ENCODE results near the gene AUTS2.
"Not testable (repeated sequence)": the region's sequence is repeated elsewhere in the genome, so short reads cannot be mapped to it uniquely, and the experiment has no call there.

Gene AUTS2

GRCh38 chr7:69773535-69774225, 175.4 kb downstream of the AUTS2 start:
- peak overlapping the region in 1 of 5 donors; percentile 58 for H3K4me3 ChIP-seq (ENCODE audit: low read depth in 1 of 5, low read length in 5 of 5)
- peaks cover 0 to 57% (median 49%) of the 10 kb centered on the region in 5 donors for H3K4me1 ChIP-seq (ENCODE audit: control insufficient read depth in 5 of 5, insufficient read depth in 5 of 5, low read length in 5 of 5)
- no peaks in the 10 kb centered on the region for H3K9me3 ChIP-seq (ENCODE audit: control insufficient read depth in 5 of 5, low read length in 5 of 5)
- H3K9ac ChIP-seq (ENCODE audit: low read length in 5 of 5) = peak overlapping the region in 2 of 5 donors; percentile 15 to 52
- no peaks in the 10 kb centered on the region for H3K36me3 ChIP-seq (ENCODE audit: control insufficient read depth in 5 of 5, insufficient read depth in 5 of 5, low read length in 5 of 5)
- peak overlapping the region; percentile 72 for H3K27ac ChIP-seq (ENCODE audit: low read depth, low read length)
- no peaks in the 10 kb centered on the region for H3K27me3 ChIP-seq (ENCODE audit: control insufficient read depth in 5 of 5, insufficient read depth in 4 of 5, low read length in 5 of 5)

- H3K9ac ChIP-seq (ENCODE audit: low read length in 5 of 5) = no peak overlapping the region
- H3K36me3 ChIP-seq (ENCODE audit: control insufficient read depth in 5 of 5, insufficient read depth in 5 of 5, low read length in 5 of 5) = no peaks in the 10 kb centered on the region
- no peak overlapping the region for H3K4me3 ChIP-seq (ENCODE audit: low read depth in 1 of 5, low read length in 5 of 5)
- peak overlapping the region; percentile 72 for H3K27ac ChIP-seq (ENCODE audit: low read depth, low read length)
- H3K27me3 ChIP-seq (ENCODE audit: control insufficient read depth in 5 of 5, insufficient read depth in 4 of 5, low read length in 5 of 5) = no peaks in the 10 kb centered on the region
- H3K4me1 ChIP-seq (ENCODE audit: control insufficient read depth in 5 of 5, insufficient read depth in 5 of 5, low read length in 5 of 5) = peaks cover 0 to 45% (median 38%) of the 10 kb centered on the region in 5 donors
- H3K9me3 ChIP-seq (ENCODE audit: control insufficient read depth in 5 of 5, low read length in 5 of 5) = no peaks in the 10 kb centered on the region
Measured at GRCh38 chr7:69775231-69775771, 177.0 kb downstream of the AUTS2 start.

GRCh38 chr7:69776611-69777010, 178.3 kb downstream of the AUTS2 start:
- Histone ChIP-seq H3K9me3 (ENCODE audit: control insufficient read depth in 5 of 5, low read length in 5 of 5) (no peaks in the 10 kb centered on the region), H3K27me3 (ENCODE audit: control insufficient read depth in 5 of 5, insufficient read depth in 4 of 5, low read length in 5 of 5) (no peaks in the 10 kb centered on the region), H3K4me1 (ENCODE audit: control insufficient read depth in 5 of 5, insufficient read depth in 5 of 5, low read length in 5 of 5) (peaks cover 0 to 53% (median 39%) of the 10 kb centered on the region in 5 donors), H3K9ac (ENCODE audit: low read length in 5 of 5) (no peak overlapping the region), H3K4me3 (ENCODE audit: low read depth in 1 of 5, low read length in 5 of 5) (no peak overlapping the region), H3K27ac (ENCODE audit: low read depth, low read length) (no peak overlapping the region), H3K36me3 (ENCODE audit: control insufficient read depth in 5 of 5, insufficient read depth in 5 of 5, low read length in 5 of 5) (no peaks in the 10 kb centered on the region)

DNA sequence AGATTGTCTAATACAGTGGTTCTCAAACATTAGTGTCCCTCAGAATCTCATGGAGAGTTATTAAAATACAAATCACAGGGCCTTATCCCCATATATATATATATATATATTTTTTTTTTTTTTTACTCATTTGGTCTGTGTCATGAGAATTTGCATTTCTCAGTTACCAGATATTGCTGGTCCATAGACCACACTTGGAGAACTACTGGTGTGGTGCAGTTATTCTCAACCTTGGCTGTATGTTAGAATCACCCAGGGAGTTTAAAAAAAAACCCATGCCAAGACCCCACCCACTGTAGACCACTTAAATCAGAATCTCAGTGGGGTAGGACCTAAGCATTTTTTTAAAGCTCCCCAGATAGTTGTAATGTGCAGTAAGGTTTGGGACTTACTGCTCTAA, 179.9 kb downstream of the AUTS2 start:
- no peak overlapping the region for H3K27ac ChIP-seq (ENCODE audit: low read depth, low read length)
- no peaks in the 10 kb centered on the region for H3K36me3 ChIP-seq (ENCODE audit: control insufficient read depth in 5 of 5, insufficient read depth in 5 of 5, low read length in 5 of 5)
- no peak overlapping the region for H3K9ac ChIP-seq (ENCODE audit: low read length in 5 of 5)
- peaks cover 0 to 57% (median 47%) of the 10 kb centered on the region in 5 donors for H3K4me1 ChIP-seq (ENCODE audit: control insufficient read depth in 5 of 5, insufficient read depth in 5 of 5, low read length in 5 of 5)
- H3K4me3 ChIP-seq (ENCODE audit: low read depth in 1 of 5, low read length in 5 of 5) = no peak overlapping the region
- H3K9me3 ChIP-seq (ENCODE audit: control insufficient read depth in 5 of 5, low read length in 5 of 5) = no peaks in the 10 kb centered on the region
- no peaks in the 10 kb centered on the region for H3K27me3 ChIP-seq (ENCODE audit: control insufficient read depth in 5 of 5, insufficient read depth in 4 of 5, low read length in 5 of 5)

DNA sequence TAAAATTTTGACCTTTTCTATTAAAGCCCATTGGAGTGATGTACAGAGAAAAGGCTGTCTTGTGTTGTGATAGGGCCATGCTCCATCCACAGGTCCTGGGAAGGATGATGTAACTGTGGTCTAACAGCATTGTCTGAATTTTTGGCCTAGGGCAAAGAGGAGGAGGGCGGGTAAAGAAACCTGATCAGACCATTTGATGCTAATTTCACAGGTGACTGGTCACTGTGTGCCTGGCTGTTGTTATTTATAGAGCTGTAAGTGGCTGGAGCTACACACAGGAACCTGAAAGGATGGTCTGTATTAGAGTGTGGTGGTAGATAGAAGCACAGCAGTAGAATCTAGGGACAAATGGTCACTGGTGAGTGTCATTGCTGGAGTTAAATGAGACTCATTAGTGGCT, 182.1 kb downstream of the AUTS2 start:
- Histone ChIP-seq H3K9me3 (ENCODE audit: control insufficient read depth in 5 of 5, low read length in 5 of 5) (no peaks in the 10 kb centered on the region), H3K36me3 (ENCODE audit: control insufficient read depth in 5 of 5, insufficient read depth in 5 of 5, low read length in 5 of 5) (no peaks in the 10 kb centered on the region), H3K4me1 (ENCODE audit: control insufficient read depth in 5 of 5, insufficient read depth in 5 of 5, low read length in 5 of 5) (peaks cover 3 to 64% (median 55%) of the 10 kb centered on the region in 5 donors), H3K9ac (ENCODE audit: low read length in 5 of 5) (no peak overlapping the region), H3K27ac (ENCODE audit: low read depth, low read length) (no peak overlapping the region), H3K4me3 (ENCODE audit: low read depth in 1 of 5, low read length in 5 of 5) (no peak overlapping the region), H3K27me3 (ENCODE audit: control insufficient read depth in 5 of 5, insufficient read depth in 4 of 5, low read length in 5 of 5) (no peaks in the 10 kb centered on the region)

- peaks cover 3 to 61% (median 47%) of the 10 kb centered on the region in 5 donors for H3K4me1 ChIP-seq (ENCODE audit: control insufficient read depth in 5 of 5, insufficient read depth in 5 of 5, low read length in 5 of 5)
- H3K9ac ChIP-seq (ENCODE audit: low read length in 5 of 5) = peak overlapping the region in 1 of 5 donors; percentile 2
Measured at GRCh38 chr7:69781412-69781846, 183.2 kb downstream of the AUTS2 start.

DNA sequence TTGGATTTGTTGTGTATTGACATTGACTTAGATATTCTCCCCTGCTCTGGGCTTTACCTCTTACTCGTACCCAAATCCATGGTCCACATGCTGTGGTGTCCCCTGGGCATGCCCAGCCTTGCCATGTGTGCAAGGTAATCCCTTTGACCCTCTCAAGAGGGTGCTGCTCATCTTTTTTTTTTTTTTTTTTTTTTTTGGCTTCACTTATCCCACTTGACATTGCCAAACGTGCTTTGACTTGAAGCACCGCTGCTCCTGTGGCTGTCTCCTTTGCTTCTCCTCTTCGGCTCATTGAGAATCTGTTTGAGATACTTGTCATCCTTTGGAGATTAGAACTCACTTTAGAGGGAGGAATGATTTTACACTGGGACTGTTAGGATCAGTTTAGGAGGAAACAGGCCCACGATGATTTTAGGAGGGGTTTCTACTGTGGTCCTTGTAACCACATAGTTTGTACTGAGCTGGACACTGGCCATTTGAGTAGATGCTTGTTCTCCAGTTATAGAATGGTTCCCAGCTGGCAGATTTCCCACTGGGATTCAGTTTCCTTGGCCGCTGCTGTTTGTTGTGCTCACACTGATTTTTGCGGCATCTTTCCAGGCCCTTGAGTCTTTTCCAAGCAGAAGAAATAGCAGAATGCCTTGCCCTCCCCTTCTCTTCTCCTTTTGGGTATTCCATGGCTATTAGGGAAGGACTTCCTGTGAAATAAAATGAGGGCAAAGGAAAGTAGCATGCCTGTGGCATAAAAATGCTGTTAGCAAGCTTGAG, 184.8 kb downstream of the AUTS2 start:
- Histone ChIP-seq H3K4me3 (ENCODE audit: low read depth in 1 of 5, low read length in 5 of 5) (no peak overlapping the region), H3K9me3 (ENCODE audit: control insufficient read depth in 5 of 5, low read length in 5 of 5) (no peaks in the 10 kb centered on the region), H3K9ac (ENCODE audit: low read length in 5 of 5) (peak overlapping the region in 1 of 5 donors; percentile 3), H3K4me1 (ENCODE audit: control insufficient read depth in 5 of 5, insufficient read depth in 5 of 5, low read length in 5 of 5) (peaks cover 3 to 61% (median 50%) of the 10 kb centered on the region in 5 donors), H3K27ac (ENCODE audit: low read depth, low read length) (peak overlapping the region; percentile 56), H3K27me3 (ENCODE audit: control insufficient read depth in 5 of 5, insufficient read depth in 4 of 5, low read length in 5 of 5) (no peaks in the 10 kb centered on the region), H3K36me3 (ENCODE audit: control insufficient read depth in 5 of 5, insufficient read depth in 5 of 5, low read length in 5 of 5) (no peaks in the 10 kb centered on the region)

More at GRCh38 chr7:69781412-69781846, 183.2 kb downstream of the AUTS2 start:
- Histone ChIP-seq H3K27ac (ENCODE audit: low read depth, low read length) (peak overlapping the region; percentile 56), H3K27me3 (ENCODE audit: control insufficient read depth in 5 of 5, insufficient read depth in 4 of 5, low read length in 5 of 5) (no peaks in the 10 kb centered on the region), H3K4me3 (ENCODE audit: low read depth in 1 of 5, low read length in 5 of 5) (peak overlapping the region in 2 of 5 donors; percentile 0 to 35), H3K36me3 (ENCODE audit: control insufficient read depth in 5 of 5, insufficient read depth in 5 of 5, low read length in 5 of 5) (no peaks in the 10 kb centered on the region), H3K9me3 (ENCODE audit: control insufficient read depth in 5 of 5, low read length in 5 of 5) (no peaks in the 10 kb centered on the region)

- peaks cover 7 to 71% (median 65%) of the 10 kb centered on the region in 5 donors for H3K4me1 ChIP-seq (ENCODE audit: control insufficient read depth in 5 of 5, insufficient read depth in 5 of 5, low read length in 5 of 5)
- H3K36me3 ChIP-seq (ENCODE audit: control insufficient read depth in 5 of 5, insufficient read depth in 5 of 5, low read length in 5 of 5); H3K27me3 ChIP-seq (ENCODE audit: control insufficient read depth in 5 of 5, insufficient read depth in 4 of 5, low read length in 5 of 5); H3K9me3 ChIP-seq (ENCODE audit: control insufficient read depth in 5 of 5, low read length in 5 of 5); H3K9ac ChIP-seq (ENCODE audit: low read length in 5 of 5); H3K27ac ChIP-seq (ENCODE audit: low read depth, low read length); H3K4me3 ChIP-seq (ENCODE audit: low read depth in 1 of 5, low read length in 5 of 5): not testable (repeated sequence)
Measured at GRCh38 chr7:69786130-69786529, 187.9 kb downstream of the AUTS2 start.

- H3K4me3 ChIP-seq (ENCODE audit: low read depth in 1 of 5, low read length in 5 of 5) = no peak overlapping the region
- no peaks in the 10 kb centered on the region for H3K9me3 ChIP-seq (ENCODE audit: control insufficient read depth in 5 of 5, low read length in 5 of 5)
- no peaks in the 10 kb centered on the region for H3K27me3 ChIP-seq (ENCODE audit: control insufficient read depth in 5 of 5, insufficient read depth in 4 of 5, low read length in 5 of 5)
- H3K9ac ChIP-seq (ENCODE audit: low read length in 5 of 5) = peak overlapping the region in 1 of 5 donors; percentile 41
- no peaks in the 10 kb centered on the region for H3K36me3 ChIP-seq (ENCODE audit: control insufficient read depth in 5 of 5, insufficient read depth in 5 of 5, low read length in 5 of 5)
- H3K4me1 ChIP-seq (ENCODE audit: control insufficient read depth in 5 of 5, insufficient read depth in 5 of 5, low read length in 5 of 5) = peaks cover 7 to 65% (median 58%) of the 10 kb centered on the region in 5 donors
- no peak overlapping the region for H3K27ac ChIP-seq (ENCODE audit: low read depth, low read length)
Measured at GRCh38 chr7:69786730-69787395, 188.6 kb downstream of the AUTS2 start.
